OCI-LY3 (cell line): Measurements from ENCODE around the gene IDH3G.

Experiments
- H2AFZ ChIP-seq: fragments of 200-600, 300-600 bp; shearing (Covaris generic); 2 replicates; pipeline ENCODE4 v1.6.0; 2014; ENCODE audit warnings: antibody characterized with exemption, low read depth, low read length
- H3K27ac ChIP-seq: fragments of 200-600, 300-600 bp; sonication (generic); 2 replicates; pipeline ENCODE4 v1.5.1; 2014; ENCODE audit warnings: mild to moderate bottlenecking, low read length, moderate library complexity, mixed read lengths
- H3K27me3 ChIP-seq: fragments of 200-600, 300-600 bp; sonication (generic); 2 replicates; pipeline ENCODE4 v1.6.1; 2014; ENCODE audit warnings: low read depth, low read length, mixed read lengths
- H3K36me3 ChIP-seq: fragments of 200-600, 300-600 bp; sonication (generic); replicated peaks from 2 replicates; pipeline ENCODE3; 2014; ENCODE audit warnings: low read depth, low read length, mixed read lengths
- H3K4me1 ChIP-seq: fragments of 300-600, 200-600 bp; sonication (generic); 2 replicates; pipeline ENCODE4 v1.6.1; 2014; ENCODE audit warnings: low read length, mixed read lengths
- H3K4me2 ChIP-seq: fragments of 200-600, 300-600 bp; sonication (generic); 2 replicates; pipeline ENCODE4 v1.6.1; 2014; ENCODE audit warnings: low read length, mixed read lengths
- H3K4me3 ChIP-seq: fragments of 300-600, 200-600 bp; sonication (generic); 2 replicates; pipeline ENCODE4 v1.5.1; 2014; ENCODE audit warnings: antibody characterized with exemption, mild to moderate bottlenecking, low read length, moderate library complexity
- H3K79me2 ChIP-seq: fragments of 300-600, 200-600 bp; shearing (Covaris generic); 2 replicates; pipeline ENCODE4 v1.6.1; 2014; ENCODE audit warnings: mild to moderate bottlenecking, low read length, mixed read lengths
- H3K9ac ChIP-seq: fragments of 300-600, 200-600 bp; shearing (Covaris generic); 2 replicates; pipeline ENCODE4 v1.6.0; 2014; ENCODE audit warnings: mild to moderate bottlenecking, low read length, moderate library complexity
- H3K9me3 ChIP-seq: fragments of 200-600, 300-600 bp; shearing (Covaris generic); 2 replicates; pipeline ENCODE4 v1.6.1; 2014; ENCODE audit warnings: low read length, mixed read lengths; ENCODE audit not compliant: insufficient read depth
- H4K20me1 ChIP-seq: fragments of 200-600, 300-600 bp; sonication (generic); 2 replicates; pipeline ENCODE4 v1.6.1; 2016; ENCODE audit warnings: low read length, mixed read lengths; ENCODE audit not compliant: insufficient read depth
- EZH2phosphoT487 ChIP-seq: fragments of 200-600 bp; shearing (Covaris generic); IDR thresholded peaks from 2 replicates; pipeline ENCODE4 v1.6.1; 2018; ENCODE audit warnings: antibody characterized with exemption, mixed run types, low read depth
- TF ChIP-seq, protein P1 (sequence below): fragments of 200-600, 300-600 bp; sonication (generic); IDR thresholded peaks from 2 replicates; pipeline ENCODE4 v1.5.1; 2014; ENCODE audit warnings: antibody characterized with exemption, low read length, low read depth

Gene IDH3G

DNA sequence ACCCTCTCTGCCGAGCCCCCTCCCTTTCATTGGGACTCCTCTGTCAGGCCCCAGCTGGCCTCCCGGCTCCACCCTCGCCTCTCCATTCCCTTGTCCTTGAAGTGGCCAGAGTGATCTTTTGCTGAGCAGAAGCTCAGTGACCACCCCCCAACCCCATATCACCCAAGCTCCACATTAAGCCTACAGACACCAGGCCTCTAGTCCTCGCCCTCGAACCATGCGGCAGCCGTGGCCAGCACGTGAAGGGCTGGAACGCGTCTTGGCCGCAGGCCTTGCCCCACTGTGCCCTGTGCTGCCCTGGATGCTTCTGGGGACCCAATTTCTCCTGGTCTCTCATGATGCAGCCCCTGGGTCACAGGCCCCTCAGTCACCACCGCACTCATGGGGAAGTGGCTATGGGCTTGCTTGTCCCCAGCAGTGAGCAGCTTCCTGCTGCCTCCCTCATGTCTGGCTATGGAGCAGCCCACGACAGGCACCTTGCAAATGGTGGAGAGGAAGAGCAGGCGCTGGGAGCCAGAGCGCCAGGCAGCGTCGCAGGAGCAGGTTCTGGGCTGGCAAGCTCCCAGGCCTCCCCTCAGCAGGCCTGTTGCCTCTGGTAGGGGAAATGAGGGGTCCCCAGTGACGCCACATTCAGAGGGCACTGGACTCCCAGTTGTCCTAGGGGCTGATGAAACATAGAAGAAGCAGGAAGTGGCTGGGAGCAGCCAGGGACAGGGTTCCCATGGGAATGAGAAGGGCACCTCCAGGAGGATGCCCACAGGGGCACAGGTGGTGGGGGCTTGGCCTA lies 14.1 kb downstream of the IDH3G start:
- TF ChIP-seq, protein P1, sequence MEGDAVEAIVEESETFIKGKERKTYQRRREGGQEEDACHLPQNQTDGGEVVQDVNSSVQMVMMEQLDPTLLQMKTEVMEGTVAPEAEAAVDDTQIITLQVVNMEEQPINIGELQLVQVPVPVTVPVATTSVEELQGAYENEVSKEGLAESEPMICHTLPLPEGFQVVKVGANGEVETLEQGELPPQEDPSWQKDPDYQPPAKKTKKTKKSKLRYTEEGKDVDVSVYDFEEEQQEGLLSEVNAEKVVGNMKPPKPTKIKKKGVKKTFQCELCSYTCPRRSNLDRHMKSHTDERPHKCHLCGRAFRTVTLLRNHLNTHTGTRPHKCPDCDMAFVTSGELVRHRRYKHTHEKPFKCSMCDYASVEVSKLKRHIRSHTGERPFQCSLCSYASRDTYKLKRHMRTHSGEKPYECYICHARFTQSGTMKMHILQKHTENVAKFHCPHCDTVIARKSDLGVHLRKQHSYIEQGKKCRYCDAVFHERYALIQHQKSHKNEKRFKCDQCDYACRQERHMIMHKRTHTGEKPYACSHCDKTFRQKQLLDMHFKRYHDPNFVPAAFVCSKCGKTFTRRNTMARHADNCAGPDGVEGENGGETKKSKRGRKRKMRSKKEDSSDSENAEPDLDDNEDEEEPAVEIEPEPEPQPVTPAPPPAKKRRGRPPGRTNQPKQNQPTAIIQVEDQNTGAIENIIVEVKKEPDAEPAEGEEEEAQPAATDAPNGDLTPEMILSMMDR = no peak
- no peak for TF ChIP-seq EZH2phosphoT487
- Histone ChIP-seq H4K20me1 (no peaks in the 10 kb centered on the region), H3K9ac (no peak overlapping the region), H3K4me2 (no peak overlapping the region), H3K9me3 (no peaks in the 10 kb centered on the region), H3K27ac (no peak overlapping the region), H3K4me1 (no peaks in the 10 kb centered on the region), H3K27me3 (no peaks in the 10 kb centered on the region), H2AFZ (no peak overlapping the region), H3K36me3 (no peaks in the 10 kb centered on the region), H3K4me3 (no peak overlapping the region), H3K79me2 (no peaks in the 10 kb centered on the region)

- H3K36me3 ChIP-seq = no peaks in the 10 kb centered on the region
- H3K9ac ChIP-seq = no peak overlapping the region
- no peak overlapping the region for H3K27ac ChIP-seq
- no peak overlapping the region for H3K4me3 ChIP-seq
- H3K9me3 ChIP-seq = no peaks in the 10 kb centered on the region
- no peak overlapping the region for H2AFZ ChIP-seq
- no peaks in the 10 kb centered on the region for H4K20me1 ChIP-seq
- no peak overlapping the region for H3K4me2 ChIP-seq
- no peaks in the 10 kb centered on the region for H3K79me2 ChIP-seq
- no peaks in the 10 kb centered on the region for H3K4me1 ChIP-seq
- no peaks in the 10 kb centered on the region for H3K27me3 ChIP-seq
- no peak for TF ChIP-seq EZH2phosphoT487
- TF ChIP-seq, protein P1 = no peak; the same call in 1 of the 2 replicates
These were observed 15.5 kb downstream of the IDH3G start for GRCh38 chrX:153778684-153779101.

- no peaks in the 10 kb centered on the region for H3K9me3 ChIP-seq
- H3K36me3 ChIP-seq = no peaks in the 10 kb centered on the region
- no peaks in the 10 kb centered on the region for H3K79me2 ChIP-seq
- H3K4me3 ChIP-seq = no peak overlapping the region
- H2AFZ ChIP-seq = no peak overlapping the region
- H4K20me1 ChIP-seq = no peaks in the 10 kb centered on the region
- H3K9ac ChIP-seq = no peak overlapping the region
- TF ChIP-seq, protein P1 = no peak
- TF ChIP-seq EZH2phosphoT487 = no peak
- no peaks in the 10 kb centered on the region for H3K27me3 ChIP-seq
- H3K4me2 ChIP-seq = no peak overlapping the region
- H3K4me1 ChIP-seq = no peaks in the 10 kb centered on the region
- H3K27ac ChIP-seq = no peak overlapping the region
These were observed 16.0 kb downstream of the IDH3G start for GRCh38 chrX:153778181-153778580.

DNA sequence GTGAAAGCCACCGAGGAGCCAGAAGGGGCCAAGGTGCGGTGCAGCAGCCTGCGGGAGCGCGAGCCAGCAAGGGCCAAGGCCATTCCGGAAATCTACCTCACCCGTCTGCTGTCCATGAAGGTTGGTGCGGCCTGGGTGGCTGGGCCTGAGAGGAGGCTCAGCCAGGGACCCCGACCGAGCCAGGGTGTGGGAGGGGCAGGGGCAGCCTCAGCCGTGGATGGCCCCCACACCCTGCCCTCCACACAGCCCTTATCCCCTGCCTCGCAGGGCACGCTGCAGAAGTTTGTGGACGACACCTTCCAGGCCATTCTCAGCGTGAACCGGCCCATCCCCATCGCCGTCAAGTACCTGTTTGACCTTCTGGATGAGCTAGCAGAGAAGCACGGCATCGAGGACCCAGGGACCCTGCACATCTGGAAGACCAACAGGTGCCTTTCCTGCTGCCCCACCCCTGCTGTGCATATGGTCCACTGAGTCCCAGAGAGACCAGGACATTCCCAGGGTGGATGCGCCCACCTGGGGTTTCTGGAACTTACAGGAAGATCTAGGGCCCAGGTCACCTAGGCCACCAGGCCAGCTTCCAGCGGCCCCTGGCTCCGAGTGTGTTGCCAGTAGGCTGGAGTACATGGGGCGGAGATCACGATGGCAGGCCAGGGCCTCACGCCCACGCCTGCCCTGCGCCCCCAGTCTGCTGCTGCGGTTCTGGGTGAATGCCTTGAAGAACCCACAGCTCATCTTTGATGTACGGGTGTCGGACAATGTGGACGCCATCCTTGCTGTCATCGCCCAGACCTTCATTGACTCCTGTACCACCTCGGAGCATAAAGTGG lies 16.7 kb downstream of the IDH3G start:
- H3K27ac ChIP-seq = no peak overlapping the region
- H3K79me2 ChIP-seq = no peaks in the 10 kb centered on the region
- no peaks in the 10 kb centered on the region for H3K4me1 ChIP-seq
- TF ChIP-seq EZH2phosphoT487 = no peak
- TF ChIP-seq, protein P1 = no peak
- H3K9me3 ChIP-seq = no peaks in the 10 kb centered on the region
- no peak overlapping the region for H2AFZ ChIP-seq
- no peak overlapping the region for H3K9ac ChIP-seq
- no peaks in the 10 kb centered on the region for H3K27me3 ChIP-seq
- H3K36me3 ChIP-seq = no peaks in the 10 kb centered on the region
- H4K20me1 ChIP-seq = no peaks in the 10 kb centered on the region
- no peak overlapping the region for H3K4me3 ChIP-seq
- no peak overlapping the region for H3K4me2 ChIP-seq
